ENCODE measurements around the gene IL32.
A peak's percentile ranks its signal among the peaks of the same experiment; 100 is the strongest.
"Not testable (repeated sequence)": the region's sequence is repeated elsewhere in the genome, so short reads cannot be mapped to it uniquely, and the experiment has no call there.

IL32 gene

GRCh38 chr16:3051009-3051408, 14.4 kb upstream of the IL32 start:
- no peak for DNase-seq (ENCODE audit: low read depth in 4 of 4, low spot score in 1 of 4)

- DNase-seq (ENCODE audit: low read depth in 4 of 4, low spot score in 1 of 4), result no peak
These were observed 13.9 kb upstream of the IL32 start for GRCh38 chr16:3051494-3051893.

DNA sequence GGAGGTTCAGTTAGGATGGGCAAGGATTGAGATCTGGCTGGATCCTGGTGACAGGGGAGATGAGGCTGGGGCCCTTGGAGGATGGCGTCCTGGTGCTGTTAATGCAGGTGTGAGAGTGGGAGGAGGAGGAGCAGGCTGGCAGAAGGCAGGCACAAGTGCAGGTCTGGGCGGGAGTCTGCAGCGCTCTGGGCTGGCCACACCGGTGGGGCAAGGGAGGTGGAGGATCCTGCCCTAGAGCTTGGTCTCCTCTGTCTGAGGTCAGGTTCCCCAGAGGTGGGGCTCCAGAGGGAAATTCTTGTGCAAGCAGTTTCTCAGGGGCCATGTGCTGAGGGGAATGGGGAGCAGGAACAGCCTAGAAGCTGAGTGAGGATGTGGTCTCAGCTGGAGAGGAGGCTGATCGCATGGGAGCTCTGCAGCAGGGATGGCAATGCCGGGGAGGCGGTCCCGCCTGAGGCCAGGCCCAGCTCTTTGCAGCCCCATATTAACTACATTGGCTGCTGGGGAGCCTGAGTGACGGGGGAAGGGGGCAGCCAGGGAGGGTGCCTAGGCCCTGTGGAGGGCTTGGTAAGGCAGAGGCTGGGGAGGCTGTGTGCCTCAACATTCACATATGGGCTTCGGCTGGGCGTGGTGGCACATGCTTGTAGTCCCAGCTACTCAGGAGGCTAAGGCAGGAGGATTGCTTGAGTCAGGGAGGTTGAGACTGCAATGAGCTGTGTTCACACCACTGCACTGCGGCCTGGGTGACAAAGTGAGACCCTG, 12.7 kb upstream of the IL32 start:
- not testable (repeated sequence) for DNase-seq (ENCODE audit: low read depth in 4 of 4, low spot score in 1 of 4)

- DNase-seq (ENCODE audit: low read depth in 4 of 4, low spot score in 1 of 4), result not testable (repeated sequence)
These were observed 12.1 kb upstream of the IL32 start for GRCh38 chr16:3053330-3053710.

DNA sequence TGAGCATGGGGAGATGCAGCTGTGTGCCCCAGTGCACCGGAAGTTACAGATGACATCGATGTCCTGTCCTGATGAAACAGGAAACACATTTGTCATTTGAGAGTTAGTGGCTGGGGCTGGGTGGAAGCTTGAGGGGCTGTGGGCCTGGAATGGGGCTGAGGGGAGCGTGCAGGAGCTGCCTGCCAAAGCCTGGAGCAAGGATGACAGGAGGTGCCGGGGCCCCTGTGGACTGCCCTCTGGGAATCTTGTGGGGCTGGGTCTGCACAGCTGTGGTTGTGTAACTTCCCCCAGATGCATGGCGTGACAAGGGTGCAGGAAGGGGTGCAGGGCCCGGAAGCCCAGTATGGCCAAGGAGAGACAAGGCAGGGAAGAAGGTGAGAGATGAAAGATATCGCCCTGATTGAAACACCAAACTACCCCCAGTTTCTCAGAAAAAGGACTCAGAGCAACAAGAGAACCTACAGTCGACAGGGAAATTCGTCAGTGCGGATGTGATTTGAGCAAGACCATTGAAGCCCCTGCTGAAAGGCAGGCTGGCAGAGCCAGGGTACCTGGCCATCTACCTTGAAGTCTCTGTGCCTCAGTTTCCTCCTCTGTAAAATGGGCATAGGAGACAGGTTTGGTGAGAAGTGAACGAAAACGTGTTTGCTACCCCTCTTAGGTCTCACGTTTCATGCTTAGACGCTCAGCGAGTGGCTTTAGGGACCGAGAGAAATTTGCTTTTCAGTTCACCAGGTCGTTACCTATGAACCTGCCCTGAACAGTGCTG, 10.3 kb upstream of the IL32 start:
- no peak for DNase-seq (ENCODE audit: low read depth in 4 of 4, low spot score in 1 of 4)

- not testable (repeated sequence) for DNase-seq (ENCODE audit: low read depth in 4 of 4, low spot score in 1 of 4)
These were observed 9.7 kb upstream of the IL32 start for GRCh38 chr16:3055734-3056115.

- no peak for DNase-seq (ENCODE audit: low read depth in 4 of 4, low spot score in 1 of 4)
These were observed 8.9 kb upstream of the IL32 start for GRCh38 chr16:3056336-3057180.

DNA sequence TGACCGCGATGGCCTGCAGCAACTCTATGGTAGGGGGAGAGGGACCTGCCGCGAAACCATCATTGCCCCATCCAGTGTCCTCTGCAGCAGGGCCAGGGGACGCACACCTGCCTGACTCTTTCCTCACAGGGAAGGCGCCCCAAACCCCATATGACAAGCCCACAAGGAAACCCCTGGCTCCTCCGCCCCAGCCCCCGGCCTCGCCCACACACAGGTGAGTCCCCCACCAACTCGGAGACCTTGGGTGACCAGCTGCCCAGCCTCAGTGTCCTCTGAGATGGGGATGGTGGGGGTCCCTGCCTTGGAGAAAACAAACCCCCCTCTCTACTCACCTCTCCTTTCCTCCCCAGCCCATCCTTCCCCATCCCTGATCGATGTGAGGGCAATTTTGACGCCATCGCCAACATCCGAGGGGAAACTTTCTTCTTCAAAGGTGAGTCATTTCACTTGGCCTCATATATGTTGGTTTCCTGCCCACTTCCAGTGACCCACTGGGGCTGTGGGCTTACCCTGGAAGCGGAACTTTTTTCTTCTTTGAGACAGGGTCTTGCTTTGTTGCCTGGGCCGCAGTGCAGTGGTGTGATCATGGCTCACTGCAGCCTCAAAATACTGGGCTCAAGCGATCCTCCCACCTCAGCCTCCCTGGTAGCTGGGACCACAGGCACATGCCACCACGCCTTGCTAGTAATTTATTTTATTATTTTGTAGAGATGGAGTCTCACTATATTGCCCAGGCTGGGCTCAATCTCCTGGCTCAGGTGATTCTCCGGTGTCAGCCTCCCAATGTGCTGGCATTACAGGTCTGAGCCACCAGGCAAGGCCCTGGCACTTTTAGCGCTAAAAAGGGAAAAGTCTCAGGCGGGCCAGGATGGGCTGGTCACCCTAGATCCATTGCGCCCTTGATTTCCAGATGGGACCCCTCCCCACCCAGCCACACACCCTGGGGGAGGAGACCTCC, 8.0 kb upstream of the IL32 start:
- no peak for DNase-seq (ENCODE audit: low read depth in 4 of 4, low spot score in 1 of 4)

DNA sequence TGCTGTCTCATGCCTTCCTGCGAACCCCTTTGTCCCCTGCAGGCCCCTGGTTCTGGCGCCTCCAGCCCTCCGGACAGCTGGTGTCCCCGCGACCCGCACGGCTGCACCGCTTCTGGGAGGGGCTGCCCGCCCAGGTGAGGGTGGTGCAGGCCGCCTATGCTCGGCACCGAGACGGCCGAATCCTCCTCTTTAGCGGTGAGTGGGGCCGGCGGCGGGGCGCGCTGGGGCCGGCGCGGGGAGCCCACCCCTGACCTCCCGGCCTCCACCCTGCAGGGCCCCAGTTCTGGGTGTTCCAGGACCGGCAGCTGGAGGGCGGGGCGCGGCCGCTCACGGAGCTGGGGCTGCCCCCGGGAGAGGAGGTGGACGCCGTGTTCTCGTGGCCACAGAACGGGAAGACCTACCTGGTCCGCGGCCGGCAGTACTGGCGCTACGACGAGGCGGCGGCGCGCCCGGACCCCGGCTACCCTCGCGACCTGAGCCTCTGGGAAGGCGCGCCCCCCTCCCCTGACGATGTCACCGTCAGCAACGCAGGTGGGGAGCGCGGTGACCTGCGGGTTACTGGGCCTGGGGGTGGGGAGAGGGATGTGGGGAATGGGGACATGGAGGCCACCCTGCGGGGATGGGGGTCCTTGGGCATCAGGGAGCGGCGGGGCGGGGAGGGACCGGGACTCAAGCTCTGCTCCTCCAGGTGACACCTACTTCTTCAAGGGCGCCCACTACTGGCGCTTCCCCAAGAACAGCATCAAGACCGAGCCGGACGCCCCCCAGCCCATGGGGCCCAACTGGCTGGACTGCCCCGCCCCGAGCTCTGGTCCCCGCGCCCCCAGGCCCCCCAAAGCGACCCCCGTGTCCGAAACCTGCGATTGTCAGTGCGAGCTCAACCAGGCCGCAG, 7.1 kb upstream of the IL32 start:
- DNase-seq (ENCODE audit: low read depth in 4 of 4, low spot score in 1 of 4), result no peak

- peak; percentile 65 to 82 (median 76) for DNase-seq (ENCODE audit: low read depth in 4 of 4, low spot score in 1 of 4)
These were observed 6.3 kb upstream of the IL32 start for GRCh38 chr16:3059041-3059722.

GRCh38 chr16:3059723-3060242, 5.7 kb upstream of the IL32 start:
- DNase-seq (ENCODE audit: low read depth in 4 of 4, low spot score in 1 of 4), result no peak

GRCh38 chr16:3060339-3061127, 4.9 kb upstream of the IL32 start:
- DNase-seq (ENCODE audit: low read depth in 4 of 4, low spot score in 1 of 4), result no peak

GRCh38 chr16:3062553-3062952, 2.9 kb upstream of the IL32 start:
- DNase-seq (ENCODE audit: low read depth in 4 of 4, low spot score in 1 of 4), result no peak

DNA sequence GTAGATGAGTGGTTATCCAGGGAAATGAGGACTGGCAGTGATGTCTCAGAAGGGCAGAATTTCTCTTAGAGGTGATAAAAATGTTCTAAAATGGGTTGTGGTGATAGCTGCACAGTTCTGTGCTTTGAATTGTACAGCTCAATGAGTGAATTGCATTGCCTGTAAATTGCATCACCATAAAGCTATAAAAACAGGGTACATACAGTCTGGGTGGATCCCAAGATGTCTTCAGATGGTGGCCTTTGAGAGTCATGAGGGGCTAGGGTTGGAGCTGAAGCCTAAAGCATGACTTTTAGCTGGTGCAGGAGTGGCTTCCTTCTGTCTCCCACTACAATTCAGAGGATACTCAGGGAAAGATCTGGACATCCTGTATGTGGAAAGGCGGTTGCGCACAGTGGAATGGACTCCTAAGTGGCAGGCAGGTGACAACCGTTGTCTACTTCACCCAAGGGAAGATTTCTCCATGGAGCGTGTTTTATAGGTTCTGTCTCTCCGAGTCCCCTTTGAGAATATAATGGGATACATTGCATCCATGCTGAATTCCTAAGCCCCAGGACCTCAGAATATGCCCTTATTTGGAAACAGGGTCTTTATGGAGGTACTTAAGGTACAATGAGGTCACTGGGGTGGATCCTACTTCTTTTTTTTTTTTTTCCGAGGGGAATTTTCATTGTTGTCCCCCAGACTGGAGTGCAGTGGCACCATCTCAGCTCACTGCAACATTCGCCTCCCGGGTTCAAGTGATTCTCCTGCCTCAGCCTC, 1.6 kb upstream of the IL32 start:
- no peak for DNase-seq (ENCODE audit: low read depth in 4 of 4, low spot score in 1 of 4)

GRCh38 chr16:3065742-3066439, 451 bp downstream of the IL32 start:
- no peak for DNase-seq (ENCODE audit: low read depth in 4 of 4, low spot score in 1 of 4)

DNA sequence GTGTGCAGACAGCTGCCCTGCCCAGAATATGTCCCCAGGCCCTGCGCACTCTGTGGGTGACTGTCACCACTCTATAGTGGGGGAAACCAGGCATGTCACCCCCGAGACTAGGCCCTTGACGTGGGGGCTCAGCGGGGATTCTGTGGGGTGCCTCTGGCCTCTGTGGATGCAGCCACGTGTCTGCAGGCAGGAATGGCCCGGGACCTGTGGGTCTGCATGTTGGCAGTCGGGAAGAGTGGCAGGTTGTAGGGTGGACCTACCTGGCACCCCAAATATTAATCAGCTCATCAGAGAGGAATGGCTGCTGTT, 954 bp downstream of the IL32 start:
- no peak for DNase-seq (ENCODE audit: low read depth in 4 of 4, low spot score in 1 of 4)

- DNase-seq (ENCODE audit: low read depth in 4 of 4, low spot score in 1 of 4), result no peak
These were observed 3.0 kb downstream of the IL32 start for GRCh38 chr16:3068487-3068886.

All from stimulated activated CD4-positive, alpha-beta T cell treated with anti-CD3 and anti-CD28 coated beads, Interleukin-1b, Interleukin-23, amount 100 ng/mL, for 24 hours (primary cell).